Loucy (cell line): ENCODE data around the gene DOCK3.

ENCODE experiments used
- H2AFZ ChIP-seq: fragments of 200-600 bp; sonication (generic); 2 replicates; pipeline ENCODE4 v1.6.0; 2016; ENCODE audit warnings: antibody characterized with exemption, mild to moderate bottlenecking, low read length, moderate library complexity
- H3F3A ChIP-seq: fragments of 200-600 bp; 2 replicates; pipeline ENCODE4 v1.6.0; 2016; ENCODE audit warnings: antibody characterized with exemption, low read depth, mild to moderate bottlenecking
- H3K27me3 ChIP-seq: fragments of 200-600 bp; sonication (generic); 2 replicates; pipeline ENCODE4 v1.6.1; 2014; ENCODE audit warnings: low read length, mild to moderate bottlenecking; ENCODE audit not compliant: insufficient read depth, poor library complexity, severe bottlenecking
- H3K36me3 ChIP-seq: fragments of 200-600 bp; sonication (generic); 2 replicates; pipeline ENCODE4 v1.6.1; 2016; ENCODE audit warnings: low read length; ENCODE audit not compliant: insufficient read depth
- H3K4me1 ChIP-seq: fragments of 200-600 bp; sonication (generic); 2 replicates; pipeline ENCODE4 v1.5.1; 2014; ENCODE audit warnings: low read length, mild to moderate bottlenecking; ENCODE audit not compliant: insufficient read depth, poor library complexity, severe bottlenecking
- H3K4me2 ChIP-seq: fragments of 200-600 bp; sonication (generic); 2 replicates; pipeline ENCODE4 v1.6.0; 2014; ENCODE audit warnings: antibody characterized with exemption, low read length, low read depth, mild to moderate bottlenecking; ENCODE audit not compliant: poor library complexity, severe bottlenecking
- H3K4me3 ChIP-seq: fragments of 200-600 bp; sonication (generic); 2 replicates; pipeline ENCODE4 v1.5.1; 2014; ENCODE audit warnings: low read length, mild to moderate bottlenecking, mixed read lengths; ENCODE audit not compliant: poor library complexity, severe bottlenecking
- H3K79me2 ChIP-seq: fragments of 200-600 bp; sonication (generic); 2 replicates; pipeline ENCODE4 v1.6.1; 2014; ENCODE audit warnings: low read length; ENCODE audit not compliant: insufficient read depth
- H3K9ac ChIP-seq: fragments of 200-600 bp; sonication (generic); 2 replicates; pipeline ENCODE4 v1.6.0; 2014; ENCODE audit warnings: mild to moderate bottlenecking, low read depth, low read length, moderate library complexity; ENCODE audit not compliant: poor library complexity, severe bottlenecking
- H3K9me2 ChIP-seq: fragments of 200-600 bp; sonication (generic); replicated peaks from 2 replicates; pipeline ENCODE4 v1.6.1; 2016; ENCODE audit warnings: low read depth, low read length, mixed read lengths
- H3K9me3 ChIP-seq: fragments of 200-600 bp; sonication (generic); 2 replicates; pipeline ENCODE4 v1.6.1; 2014; ENCODE audit warnings: mild to moderate bottlenecking, antibody characterized with exemption, low read length, low read depth; ENCODE audit not compliant: insufficient read depth
- H4K20me1 ChIP-seq: fragments of 200-600 bp; sonication (generic); 2 replicates; pipeline ENCODE4 v1.6.0; 2014; ENCODE audit warnings: antibody characterized with exemption, low read length, mild to moderate bottlenecking; ENCODE audit not compliant: insufficient read depth, poor library complexity, severe bottlenecking
- EZH2phosphoT487 ChIP-seq: fragments of 200-600 bp; IDR thresholded peaks from 2 replicates; pipeline ENCODE4 v1.6.1; 2018; ENCODE audit warnings: antibody characterized with exemption, mild to moderate bottlenecking, moderate library complexity, borderline replicate concordance
- TF ChIP-seq, protein P1 (sequence below): fragments of 200-600 bp; sonication (generic); conservative IDR thresholded peaks from 2 replicates; pipeline ENCODE4 v1.5.1; 2014; ENCODE audit warnings: mild to moderate bottlenecking, antibody characterized with exemption, low read length

DOCK3 gene

GRCh38 chr3:50811893-50812292 lies 137.2 kb downstream of the DOCK3 start:
- Histone ChIP-seq H3K9ac (no peak overlapping the region), H3K27me3 (no peaks in the 10 kb centered on the region), H3F3A (no peaks in the 10 kb centered on the region), H2AFZ (no peak overlapping the region), H3K36me3 (no peaks in the 10 kb centered on the region), H3K9me2 (no peaks in the 10 kb centered on the region), H3K4me3 (no peak overlapping the region), H4K20me1 (no peaks in the 10 kb centered on the region), H3K4me1 (no peaks in the 10 kb centered on the region), H3K9me3 (no peaks in the 10 kb centered on the region), H3K79me2 (no peaks in the 10 kb centered on the region), H3K4me2 (no peak overlapping the region)
- TF ChIP-seq, protein P1, sequence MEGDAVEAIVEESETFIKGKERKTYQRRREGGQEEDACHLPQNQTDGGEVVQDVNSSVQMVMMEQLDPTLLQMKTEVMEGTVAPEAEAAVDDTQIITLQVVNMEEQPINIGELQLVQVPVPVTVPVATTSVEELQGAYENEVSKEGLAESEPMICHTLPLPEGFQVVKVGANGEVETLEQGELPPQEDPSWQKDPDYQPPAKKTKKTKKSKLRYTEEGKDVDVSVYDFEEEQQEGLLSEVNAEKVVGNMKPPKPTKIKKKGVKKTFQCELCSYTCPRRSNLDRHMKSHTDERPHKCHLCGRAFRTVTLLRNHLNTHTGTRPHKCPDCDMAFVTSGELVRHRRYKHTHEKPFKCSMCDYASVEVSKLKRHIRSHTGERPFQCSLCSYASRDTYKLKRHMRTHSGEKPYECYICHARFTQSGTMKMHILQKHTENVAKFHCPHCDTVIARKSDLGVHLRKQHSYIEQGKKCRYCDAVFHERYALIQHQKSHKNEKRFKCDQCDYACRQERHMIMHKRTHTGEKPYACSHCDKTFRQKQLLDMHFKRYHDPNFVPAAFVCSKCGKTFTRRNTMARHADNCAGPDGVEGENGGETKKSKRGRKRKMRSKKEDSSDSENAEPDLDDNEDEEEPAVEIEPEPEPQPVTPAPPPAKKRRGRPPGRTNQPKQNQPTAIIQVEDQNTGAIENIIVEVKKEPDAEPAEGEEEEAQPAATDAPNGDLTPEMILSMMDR: no peak
- no peak for TF ChIP-seq EZH2phosphoT487

GRCh38 chr3:50815844-50816243 lies 141.1 kb downstream of the DOCK3 start:
- TF ChIP-seq EZH2phosphoT487: no peak
- TF ChIP-seq, protein P1: no peak
- no peak overlapping the region for H2AFZ ChIP-seq
- H3K9ac ChIP-seq: no peak overlapping the region
- H3K4me2 ChIP-seq: no peak overlapping the region
- H3K9me3 ChIP-seq: no peaks in the 10 kb centered on the region
- H3K79me2 ChIP-seq: no peaks in the 10 kb centered on the region
- no peak overlapping the region for H3K4me3 ChIP-seq
- no peaks in the 10 kb centered on the region for H4K20me1 ChIP-seq
- no peaks in the 10 kb centered on the region for H3F3A ChIP-seq
- no peaks in the 10 kb centered on the region for H3K36me3 ChIP-seq
- H3K9me2 ChIP-seq: no peaks in the 10 kb centered on the region
- H3K4me1 ChIP-seq: no peaks in the 10 kb centered on the region
- no peaks in the 10 kb centered on the region for H3K27me3 ChIP-seq

DNA sequence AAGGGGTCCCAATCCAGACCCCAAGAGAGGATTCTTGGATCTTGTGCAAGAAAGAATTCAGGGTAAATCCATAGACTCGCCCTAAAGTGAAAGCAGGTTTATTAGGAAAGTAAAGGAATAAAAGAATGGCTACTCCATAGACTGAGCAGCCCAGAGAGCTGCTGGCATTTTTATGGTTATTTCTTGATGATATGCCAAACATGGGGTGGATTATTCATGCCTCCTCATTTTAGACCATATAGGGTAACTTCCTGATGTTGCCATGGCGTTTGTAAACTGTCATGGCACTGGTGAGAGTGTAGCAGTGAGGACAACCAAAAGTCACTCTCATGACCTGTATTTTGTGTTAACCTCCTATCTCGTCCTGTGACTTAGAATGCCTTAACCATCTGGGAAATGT lies 142.2 kb downstream of the DOCK3 start:
- Histone ChIP-seq H2AFZ (no peak overlapping the region), H3K79me2 (no peaks in the 10 kb centered on the region), H3K4me2 (no peak overlapping the region), H3K27me3 (no peaks in the 10 kb centered on the region), H3F3A (no peaks in the 10 kb centered on the region), H3K4me1 (no peaks in the 10 kb centered on the region), H3K36me3 (no peaks in the 10 kb centered on the region), H4K20me1 (no peaks in the 10 kb centered on the region), H3K9me2 (no peaks in the 10 kb centered on the region), H3K4me3 (no peak overlapping the region), H3K9me3 (no peaks in the 10 kb centered on the region), H3K9ac (no peak overlapping the region)
- no peak for TF ChIP-seq EZH2phosphoT487
- TF ChIP-seq, protein P1: no peak
